ENCODE measurements around the gene ATXN7L1.

GRCh38 chr7:105872491-105872890 lies 3.9 kb downstream of the ATXN7L1 start:
- TF ChIP-seq CTCF (conservative IDR thresholded peaks at IDR 0.05; ENCODE audit: low read length) (no peak), EZH2phosphoT487 (IDR thresholded peaks at IDR 0.05; ENCODE audit: borderline replicate concordance, low read depth, low read length) (no peak)

Measured in OCI-LY7 (cell line).